Loucy (cell line): ENCODE results near the gene MAN2B2.

Experiments used
- EZH2phosphoT487 ChIP-seq: fragments of 200-600 bp; IDR thresholded peaks from 2 replicates; pipeline ENCODE4 v1.6.1; 2018; ENCODE audit warnings: antibody characterized with exemption, mild to moderate bottlenecking, moderate library complexity, borderline replicate concordance
- TF ChIP-seq, protein P1 (sequence below): fragments of 200-600 bp; sonication (generic); conservative IDR thresholded peaks from 2 replicates; pipeline ENCODE4 v1.5.1; 2014; ENCODE audit warnings: mild to moderate bottlenecking, antibody characterized with exemption, low read length

DNA sequence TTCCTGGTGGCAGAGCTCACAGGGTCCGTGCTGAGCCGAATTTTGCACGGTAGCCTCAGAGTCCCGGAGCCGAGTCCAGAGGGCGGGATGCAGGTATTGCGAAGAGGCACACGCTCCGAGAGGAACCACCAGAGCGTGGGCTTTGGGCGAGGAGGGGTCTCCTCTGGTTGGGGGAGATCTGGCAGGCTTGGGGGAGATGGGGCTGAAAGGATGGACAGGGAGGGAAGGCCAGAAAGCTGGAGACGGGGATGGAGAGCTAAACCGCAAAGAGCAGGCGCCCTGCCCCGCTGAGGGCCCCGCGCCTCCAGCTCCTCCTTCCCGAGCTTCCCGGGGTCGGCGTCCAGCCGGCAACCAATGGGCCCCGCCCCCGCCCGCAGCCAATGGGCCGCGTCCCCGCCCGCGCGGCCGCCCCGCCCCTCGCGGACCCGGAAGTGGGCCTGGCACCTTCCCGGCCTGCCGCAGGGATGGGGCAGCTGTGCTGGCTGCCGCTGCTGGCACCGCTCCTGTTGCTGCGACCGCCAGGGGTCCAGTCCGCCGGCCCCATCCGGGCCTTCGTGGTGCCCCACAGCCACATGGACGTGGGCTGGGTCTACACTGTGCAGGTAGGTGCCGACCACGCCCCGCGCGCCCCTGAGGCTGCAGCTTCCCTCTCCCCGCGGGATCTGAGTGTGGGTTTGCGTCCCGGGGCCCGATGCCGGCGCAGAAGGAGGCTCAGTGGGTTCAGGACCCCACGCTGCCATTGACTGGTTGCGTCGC, at the start of gene MAN2B2:
- TF ChIP-seq, protein P1, sequence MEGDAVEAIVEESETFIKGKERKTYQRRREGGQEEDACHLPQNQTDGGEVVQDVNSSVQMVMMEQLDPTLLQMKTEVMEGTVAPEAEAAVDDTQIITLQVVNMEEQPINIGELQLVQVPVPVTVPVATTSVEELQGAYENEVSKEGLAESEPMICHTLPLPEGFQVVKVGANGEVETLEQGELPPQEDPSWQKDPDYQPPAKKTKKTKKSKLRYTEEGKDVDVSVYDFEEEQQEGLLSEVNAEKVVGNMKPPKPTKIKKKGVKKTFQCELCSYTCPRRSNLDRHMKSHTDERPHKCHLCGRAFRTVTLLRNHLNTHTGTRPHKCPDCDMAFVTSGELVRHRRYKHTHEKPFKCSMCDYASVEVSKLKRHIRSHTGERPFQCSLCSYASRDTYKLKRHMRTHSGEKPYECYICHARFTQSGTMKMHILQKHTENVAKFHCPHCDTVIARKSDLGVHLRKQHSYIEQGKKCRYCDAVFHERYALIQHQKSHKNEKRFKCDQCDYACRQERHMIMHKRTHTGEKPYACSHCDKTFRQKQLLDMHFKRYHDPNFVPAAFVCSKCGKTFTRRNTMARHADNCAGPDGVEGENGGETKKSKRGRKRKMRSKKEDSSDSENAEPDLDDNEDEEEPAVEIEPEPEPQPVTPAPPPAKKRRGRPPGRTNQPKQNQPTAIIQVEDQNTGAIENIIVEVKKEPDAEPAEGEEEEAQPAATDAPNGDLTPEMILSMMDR = 0 out of 2 replicates have a peak, but pooled peaks have one; percentile 14
- TF ChIP-seq EZH2phosphoT487 = no peak
